Endometrial microvascular endothelial cells (primary cell): ENCODE data around the gene HPS5. TPM values are rescaled to one million over a fixed set of nuclear protein-coding genes. Genes with fewer than 3 reads are reported as not detected.

Experiments used
- in situ Hi-C: cut with HindIII; loops from 2 replicates; pipeline ENCODE4 v1.10.0; 2017; ENCODE audit warnings: low sequenced_read_pairs, low pct_unique_long_range_greater_than_20kb; ENCODE audit errors: inconsistent ontology term
- total RNA-seq: library from RNA; depleted of rRNA; stranded (reverse); fragments of >200 nt; gene quantifications from one replicate; pipeline ENCODE4 v1.2.3, GENCODE V29; 2015; ENCODE audit errors: inconsistent ontology term

HPS5 gene
- total RNA-seq, 1 donor from 2014 or later = 19.1 TPM

- in situ Hi-C loops = no loop called here
These were observed 1.1 kb upstream of the HPS5 start for GRCh38 chr11:18322818-18323570.

- in situ Hi-C loops = no loop called here
These were observed 367 bp downstream of the HPS5 start for GRCh38 chr11:18321578-18321968.

DNA sequence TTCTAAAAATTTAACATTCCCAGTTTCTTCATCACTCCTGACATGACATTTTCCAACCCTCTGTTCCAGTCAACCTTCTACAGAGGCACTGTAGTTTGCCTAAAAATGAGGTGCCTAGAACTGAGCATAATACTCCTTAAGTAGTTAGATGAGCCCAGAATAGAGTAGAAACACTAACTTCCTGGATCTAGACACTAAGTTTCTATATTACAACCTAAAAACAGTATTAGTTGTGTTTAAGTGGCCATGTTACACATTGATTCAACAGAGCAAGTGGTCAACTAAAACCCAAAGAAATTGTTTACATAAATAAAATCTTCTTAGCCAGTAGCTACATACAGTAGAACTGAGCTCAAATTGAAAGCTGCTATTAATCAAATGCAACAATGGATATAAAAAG lies 1.3 kb downstream of the HPS5 start:
- in situ Hi-C loops = no loop called here

DNA sequence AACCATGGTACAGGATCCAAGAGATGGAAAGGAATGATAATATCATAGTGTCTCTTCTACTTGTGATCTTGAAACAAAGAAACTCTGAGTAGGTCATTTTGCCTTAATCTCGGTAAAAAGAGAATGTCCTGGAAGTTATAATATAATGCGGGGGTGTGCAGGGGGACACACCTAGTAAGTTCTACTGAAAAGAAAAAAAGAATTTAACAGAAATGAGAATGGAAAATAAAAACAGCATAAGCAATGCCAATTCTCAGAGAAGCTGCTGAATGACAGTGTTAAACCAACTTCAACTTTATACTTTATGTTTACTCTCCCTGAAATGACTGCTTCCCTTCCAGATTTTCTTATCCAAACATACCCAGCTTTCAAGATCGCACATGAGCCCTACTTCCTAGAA lies 2.0 kb downstream of the HPS5 start:
- in situ Hi-C loops = no loop called here

DNA sequence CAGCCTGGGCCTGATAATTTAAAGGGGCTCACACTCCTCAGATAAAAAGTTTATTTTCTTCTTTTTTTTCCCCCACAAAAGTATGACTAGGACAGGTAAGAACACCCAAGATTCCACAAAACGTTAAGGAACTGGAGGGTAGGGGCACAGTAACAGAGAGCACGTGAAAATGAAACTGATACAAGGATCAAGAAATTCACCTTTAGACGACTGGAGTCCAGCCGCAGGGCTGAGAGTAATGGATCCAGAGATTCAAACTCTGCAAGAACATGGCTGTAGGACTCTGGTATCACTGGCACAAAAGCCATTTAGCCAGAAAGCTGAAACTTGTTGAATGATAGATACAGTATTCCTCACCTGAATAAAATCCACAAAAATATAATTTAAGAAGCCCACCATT lies 4.4 kb downstream of the HPS5 start:
- in situ Hi-C loops = no loop called here

- in situ Hi-C loops = no loop called here
These were observed 6.0 kb downstream of the HPS5 start for GRCh38 chr11:18315893-18316292.

DNA sequence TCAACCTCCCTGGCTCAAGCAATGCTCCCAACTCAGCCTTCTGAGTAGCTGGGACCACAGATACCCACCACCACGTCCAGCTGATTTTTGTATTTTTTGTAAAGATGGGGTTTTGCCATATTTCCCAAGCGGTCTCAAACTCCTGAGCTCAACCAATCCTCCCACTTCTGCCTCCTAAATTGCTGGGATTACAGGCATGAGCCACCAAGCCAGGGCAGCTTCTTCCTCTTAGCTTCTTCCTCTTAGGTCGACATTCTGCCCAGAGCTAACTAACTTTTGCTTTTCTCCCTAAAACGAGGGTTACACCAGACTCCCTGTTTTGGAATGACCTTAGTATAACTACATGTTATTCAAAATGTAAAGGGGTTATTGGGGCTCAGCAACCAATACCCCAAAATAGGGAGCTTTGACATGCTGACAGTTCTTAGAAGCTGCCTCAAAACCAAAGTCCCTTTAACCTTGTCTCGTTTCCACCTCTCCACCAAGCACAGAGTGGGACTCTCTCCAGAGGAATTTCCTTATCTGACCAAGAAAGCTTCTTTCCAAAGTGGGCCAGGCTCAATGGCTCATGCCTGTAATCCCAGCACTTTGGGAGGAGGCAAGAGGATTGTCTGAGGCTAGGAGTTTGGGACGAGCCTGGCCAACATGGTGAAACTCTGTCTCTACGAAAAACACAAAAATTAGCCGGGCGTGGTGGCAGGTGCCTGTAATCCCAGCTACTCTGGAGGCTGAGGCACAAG lies 7.0 kb downstream of the HPS5 start:
- in situ Hi-C loops = no loop called here

DNA sequence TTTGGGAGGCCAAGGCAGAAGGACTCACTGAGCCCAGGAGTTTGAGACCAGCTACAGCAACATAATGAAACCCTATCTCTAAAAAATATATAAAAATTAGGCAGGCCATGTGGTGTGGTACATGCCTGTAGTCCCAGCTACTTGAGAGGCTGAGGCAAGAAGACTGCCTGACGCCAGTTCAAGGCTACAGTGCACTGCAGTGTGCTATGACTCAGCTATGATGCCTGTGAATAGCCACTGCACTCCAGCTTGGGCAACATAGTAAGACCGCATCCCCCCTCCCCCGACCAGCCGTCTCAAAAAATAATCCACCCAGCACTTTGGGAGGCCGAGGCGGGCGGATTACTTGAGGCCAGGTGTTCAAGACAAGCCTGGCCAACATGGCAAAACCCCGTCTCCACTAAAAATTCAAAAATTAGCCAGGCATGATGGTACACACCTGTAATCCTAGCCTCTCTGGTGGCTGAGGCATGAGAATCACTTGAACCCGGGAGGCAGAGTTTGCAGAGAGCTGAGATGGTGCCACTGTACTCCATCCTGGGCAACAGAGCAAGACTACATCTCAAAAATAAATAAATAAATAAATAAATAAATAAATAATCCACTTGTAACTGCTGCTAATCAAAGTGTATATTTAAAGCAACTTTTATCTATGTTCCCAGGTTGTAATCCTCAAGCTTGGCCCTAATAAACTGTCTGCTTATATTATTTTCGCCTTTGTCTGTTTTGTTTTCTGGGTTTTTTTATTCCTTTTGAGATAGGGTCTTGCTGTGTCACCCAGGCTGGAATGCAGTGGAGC lies 7.8 kb downstream of the HPS5 start:
- in situ Hi-C loops = no loop called here

GRCh38 chr11:18312663-18313420 lies 9.1 kb downstream of the HPS5 start:
- in situ Hi-C loops = no loop called here

DNA sequence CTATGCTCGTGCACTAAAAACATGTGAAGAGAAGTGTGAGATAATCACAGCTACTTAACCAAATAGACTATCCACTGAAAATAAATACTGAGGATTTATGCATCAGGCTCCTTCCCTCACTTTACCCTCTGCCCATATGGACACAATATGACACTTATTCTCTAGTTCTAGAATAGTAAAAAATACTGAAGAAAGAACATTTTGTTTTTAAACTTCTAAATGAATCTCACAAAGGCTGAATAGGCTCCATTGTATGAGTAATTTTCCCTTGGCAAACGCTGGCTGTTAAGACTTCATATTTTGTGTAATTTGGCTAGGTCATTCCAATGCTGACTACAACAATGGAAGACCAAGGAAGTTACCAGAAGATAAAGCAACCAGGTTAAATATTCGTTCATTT lies 9.9 kb downstream of the HPS5 start:
- in situ Hi-C loops = no loop called here

DNA sequence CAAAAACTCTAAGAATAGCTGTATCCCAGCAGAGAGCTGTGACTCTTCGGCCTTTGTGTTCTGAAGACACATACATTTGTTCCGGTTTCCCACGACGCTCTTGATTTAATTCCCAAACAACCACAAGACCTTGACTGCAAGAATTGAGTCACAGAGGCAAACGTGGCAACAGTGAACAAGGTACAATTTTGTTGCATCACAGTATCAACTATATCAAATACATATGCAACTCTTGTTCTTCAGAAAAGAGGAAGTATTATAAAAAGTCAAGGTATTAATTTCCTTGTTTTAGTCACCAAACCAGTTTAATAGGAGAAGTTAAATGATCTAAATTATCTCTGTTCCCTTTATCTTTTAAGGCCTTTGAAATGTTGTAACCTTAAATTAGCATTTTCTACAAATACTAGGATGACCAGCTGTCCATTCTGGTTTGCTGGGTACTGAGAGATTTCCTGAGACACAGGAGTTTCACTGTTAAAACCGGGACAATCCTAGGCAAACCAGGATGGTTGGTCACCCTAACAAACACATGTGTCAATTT lies 11.1 kb downstream of the HPS5 start:
- in situ Hi-C loops = no loop called here

GRCh38 chr11:18309691-18310090 lies 12.2 kb downstream of the HPS5 start:
- in situ Hi-C loops = no loop called here

- in situ Hi-C loops = no loop called here
These were observed 13.7 kb downstream of the HPS5 start for GRCh38 chr11:18308242-18308641.

GRCh38 chr11:18307461-18308139 lies 14.3 kb downstream of the HPS5 start:
- in situ Hi-C loops = no loop called here

- in situ Hi-C loops = no loop called here
These were observed 17.2 kb downstream of the HPS5 start for GRCh38 chr11:18304745-18305144.

DNA sequence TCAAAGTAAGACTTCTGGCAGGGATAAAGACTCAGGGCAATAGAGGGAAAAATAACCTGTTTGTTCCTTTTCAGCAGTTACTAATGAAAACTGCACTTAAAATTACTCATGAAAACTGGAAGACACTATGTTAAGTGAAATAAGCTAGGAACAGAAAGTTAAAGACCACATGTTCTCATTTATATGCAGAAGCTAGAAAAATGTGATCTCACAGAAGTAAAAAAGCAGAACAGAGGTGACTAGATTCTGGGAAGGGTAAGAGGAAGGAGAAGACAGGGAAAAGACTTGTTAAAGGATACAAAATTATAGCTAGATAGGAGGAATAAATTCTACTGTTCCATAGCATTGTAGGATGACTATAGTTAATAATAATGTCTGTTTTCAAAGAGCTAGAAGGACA lies 22.2 kb downstream of the HPS5 start:
- in situ Hi-C loops = no loop called here

DNA sequence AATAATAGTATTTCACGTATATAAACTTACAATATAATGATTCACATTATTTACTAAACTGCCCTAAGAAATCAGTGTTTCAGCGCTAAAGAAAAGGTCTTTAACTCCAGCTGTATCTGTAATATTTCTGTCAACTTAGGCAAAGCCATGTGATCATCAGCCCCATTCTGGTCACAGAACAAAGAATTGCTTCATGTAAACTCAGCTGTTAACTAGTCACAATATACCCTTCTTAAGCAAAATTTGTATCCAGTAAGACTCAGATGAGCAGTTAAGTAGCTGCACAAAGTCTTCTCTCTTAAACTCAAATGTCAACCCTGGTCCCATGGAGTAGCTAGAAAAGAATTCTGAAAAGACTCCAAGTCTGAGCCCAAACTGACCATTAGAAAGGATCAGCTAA lies 26.6 kb downstream of the HPS5 start:
- in situ Hi-C loops = no loop called here

DNA sequence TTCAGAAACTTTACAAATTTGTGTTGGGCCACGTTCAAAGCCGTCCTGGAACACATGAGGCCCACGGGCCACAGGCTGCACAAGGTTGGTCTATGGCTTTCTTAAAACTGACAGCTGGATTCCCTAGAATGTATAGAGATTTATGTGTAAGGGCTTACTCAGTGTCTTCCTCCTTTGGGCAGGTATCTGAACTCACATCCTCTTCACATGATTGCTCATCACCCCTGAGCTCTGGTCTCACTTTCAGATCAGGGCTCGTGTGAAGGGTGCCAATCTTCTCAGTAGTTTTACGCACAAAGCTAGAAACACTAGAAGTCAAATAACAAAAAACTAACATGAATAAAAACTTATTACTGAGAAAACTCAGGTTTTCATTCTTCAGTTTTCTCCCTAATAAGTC lies 27.1 kb downstream of the HPS5 start:
- in situ Hi-C loops = no loop called here
